Kidney (tissue), 14 donors: Measurements from ENCODE around the gene SUGCT. TPM values are rescaled to one million over a fixed set of nuclear protein-coding genes. Genes with fewer than 3 reads are reported as not detected.
"Not testable (repeated sequence)": the region's sequence is repeated elsewhere in the genome, so short reads cannot be mapped to it uniquely, and the experiment has no call there.

Experiments
- DNase-seq, 5 donors: peaks; one replicate each; pipeline ENCODE4 v3.0.0-alpha.2; 2013 to 2020
- FAIRE-seq: peaks from 2 replicates; lab custom pipeline; 2012; peaks lifted over from hg19 to GRCh38; lab: Jason Lieb, UNC
- H3K27ac ChIP-seq, 2 donors: one replicate each; pipeline ENCODE4 v1.7.0; 2013; ENCODE audit warnings: low read depth in 2 of 2, low read length in 2 of 2, inconsistent platforms in 1 of 2
- H3K27me3 ChIP-seq: one replicate; pipeline ENCODE4 v1.7.1; 2013; ENCODE audit warnings: low read length, inconsistent platforms; ENCODE audit not compliant: control insufficient read depth, insufficient read depth
- H3K36me3 ChIP-seq, 3 donors: one replicate each; pipeline versions ENCODE4 v1.7.0 to v1.7.1; 2013; ENCODE audit warnings: low read length in 3 of 3, control low read depth in 1 of 3, inconsistent platforms in 1 of 3; ENCODE audit not compliant: insufficient read depth in 3 of 3, control insufficient read depth in 2 of 3
- H3K4me1 ChIP-seq, 3 donors: one replicate each; pipeline versions ENCODE4 v1.7.0 to v1.7.1; 2013; ENCODE audit warnings: low read length in 3 of 3, inconsistent platforms in 1 of 3, low read depth in 1 of 3; ENCODE audit not compliant: control insufficient read depth in 2 of 3, insufficient read depth in 2 of 3
- H3K4me3 ChIP-seq, 3 donors: one replicate each; pipeline versions ENCODE4 v1.7.0 to v1.8.1; 2013; ENCODE audit warnings: low read length in 3 of 3, control low read depth in 1 of 3, inconsistent platforms in 1 of 3
- H3K9ac ChIP-seq, 3 donors: one replicate each; pipeline versions ENCODE4 v1.7.0 to v1.7.1; 2013; ENCODE audit warnings: low read length in 3 of 3, control low read depth in 1 of 3, inconsistent platforms in 1 of 3
- H3K9me3 ChIP-seq, 3 donors: one replicate each; pipeline versions ENCODE4 v1.7.0 to v1.7.1; 2013; ENCODE audit warnings: low read length in 3 of 3, control low read depth in 1 of 3, inconsistent platforms in 1 of 3; ENCODE audit not compliant: control insufficient read depth in 2 of 3, insufficient read depth in 1 of 3
- CTCF ChIP-seq: IDR thresholded peaks from 3 replicates; pipeline ENCODE4 v1.5.1; 2012; ENCODE audit warnings: mild to moderate bottlenecking, moderate library complexity, borderline replicate concordance; ENCODE audit not compliant: insufficient read depth; ENCODE audit errors: extremely low read depth
- intact Hi-C: fragments of 100-400 bp; cut with DNase I; formaldehyde crosslinking; loops from one replicate; pipeline ENCODE4 v1.11.1; 2022
- polyA plus RNA-seq: library from polyadenylated mRNA; stranded (reverse); fragments of 350-450 nt; fragmentation: Illumina TruSeq; extraction: RNeasy Lipid Tissue Mini Kit (QIAGEN cat#74804); gene quantifications from one replicate; pipeline ENCODE4 v1.2.3, GENCODE V29; 2014; ENCODE audit warnings: low read depth, low replicate concordance; ENCODE audit not compliant: insufficient read depth
- total RNA-seq: library from RNA; stranded (reverse); fragmentation: NEBNext Ultra II Directional; extraction: Animal tissue kit (Norgen Biotek cat#: 25700); gene quantifications from one replicate; pipeline ENCODE4 v1.2.1, GENCODE V29; 2021
- donor health status: control.
- donor health status: control.
- donor health status: control.
- donor health status: control.
- donor health status: control.
- donor health status: DM: yes; HTN: yes; CAD: no.
- donor health status: Normal renal cell carcinoma (clear cell type).

Gene SUGCT
- total and polyA plus RNA-seq, 2 donors from 2014 or later = 7.6 to 45.1 TPM

GRCh38 chr7:40156988-40157387 is 22.2 kb downstream of the SUGCT start:
- Histone ChIP-seq H3K4me3 (peak overlapping the region in 2 of 3 donors; percentile 40 to 53), H3K27me3 (no peaks in the 10 kb centered on the region), H3K27ac (no peak overlapping the region), H3K36me3 (no peaks in the 10 kb centered on the region), H3K9me3 (no peaks in the 10 kb centered on the region), H3K9ac (no peak overlapping the region), H3K4me1 (peaks cover 0 to 2% (median 0%) of the 10 kb centered on the region in 3 donors)
- intact Hi-C loops = no loop called here
- DNase-seq = peak in 2 of 5 donors; percentile 7 to 43
- FAIRE-seq = peak; percentile 27
- TF ChIP-seq CTCF = no peak

GRCh38 chr7:40162516-40162915 is 27.7 kb downstream of the SUGCT start:
- FAIRE-seq (no peak), DNase-seq (no peak)
- Histone ChIP-seq H3K27me3 (no peaks in the 10 kb centered on the region), H3K4me3 (no peak overlapping the region), H3K4me1 (no peaks in the 10 kb centered on the region), H3K36me3 (no peaks in the 10 kb centered on the region), H3K9ac (no peak overlapping the region), H3K9me3 (no peaks in the 10 kb centered on the region), H3K27ac (no peak overlapping the region)
- intact Hi-C loops = no loop called here
- no peak for TF ChIP-seq CTCF

DNA sequence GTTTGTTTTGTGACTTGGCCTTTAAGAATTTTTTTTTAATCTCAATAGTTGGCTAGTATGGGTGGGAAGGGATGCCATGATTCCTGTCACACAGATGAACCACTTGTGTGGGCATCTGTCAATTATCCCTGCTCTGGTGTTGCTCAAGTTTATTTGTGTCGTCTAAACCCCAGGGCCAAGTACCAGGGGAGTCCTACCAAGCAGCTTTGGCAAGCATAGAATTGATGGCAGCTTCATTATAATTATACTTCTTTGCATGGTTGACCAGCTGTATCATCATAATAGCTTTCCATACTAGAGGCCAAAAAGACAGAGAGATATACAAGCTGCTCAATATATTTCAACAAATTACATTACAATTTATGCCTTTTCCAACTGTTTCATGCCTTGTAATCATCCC is 30.4 kb downstream of the SUGCT start:
- no peak overlapping the region for H3K4me3 ChIP-seq
- no peak for TF ChIP-seq CTCF

GRCh38 chr7:40167291-40167690 is 32.5 kb downstream of the SUGCT start:
- Histone ChIP-seq H3K27ac (no peak overlapping the region), H3K4me3 (no peak overlapping the region), H3K4me1 (no peaks in the 10 kb centered on the region), H3K27me3 (no peaks in the 10 kb centered on the region), H3K9ac (no peak overlapping the region), H3K36me3 (no peaks in the 10 kb centered on the region), H3K9me3 (no peaks in the 10 kb centered on the region)
- no peak for DNase-seq
- intact Hi-C loops = no loop called here
- no peak for FAIRE-seq
- TF ChIP-seq CTCF = no peak

More for the DNA sequence above, 30.4 kb downstream of the SUGCT start:
- Histone ChIP-seq H3K27me3 (no peaks in the 10 kb centered on the region), H3K4me1 (no peaks in the 10 kb centered on the region), H3K27ac (no peak overlapping the region), H3K36me3 (no peaks in the 10 kb centered on the region), H3K9me3 (no peaks in the 10 kb centered on the region), H3K9ac (no peak overlapping the region)
- DNase-seq (no peak), FAIRE-seq (no peak)
- intact Hi-C loops = no loop called here

DNA sequence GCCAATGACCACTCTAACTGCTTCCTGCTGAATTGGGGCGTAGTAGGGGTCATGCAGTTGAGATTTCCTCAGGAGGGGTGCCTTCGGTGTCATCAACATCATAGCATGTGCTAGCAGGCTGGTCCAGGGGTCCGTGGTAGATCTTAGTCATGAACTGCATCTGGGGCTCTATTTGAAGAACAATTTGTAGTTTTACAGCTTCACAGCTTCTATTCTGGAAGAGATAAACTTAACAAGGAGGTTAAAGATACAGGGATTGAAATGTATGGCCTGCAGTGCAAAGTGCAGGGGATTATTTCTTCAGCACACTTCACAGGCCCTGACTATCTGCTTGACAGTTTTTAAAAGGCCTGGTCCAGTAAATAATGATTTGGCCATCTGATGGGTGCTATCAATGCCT is 33.5 kb downstream of the SUGCT start:
- H3K27me3 ChIP-seq, H3K9ac ChIP-seq, intact Hi-C loops, H3K4me1 ChIP-seq, H3K27ac ChIP-seq, H3K36me3 ChIP-seq, FAIRE-seq, DNase-seq, H3K4me3 ChIP-seq, H3K9me3 ChIP-seq: not testable (repeated sequence)
